Ishikawa (cell line): ENCODE measurements around the gene ADH7.
A peak's percentile ranks its signal among the peaks of the same experiment; 100 is the strongest.

Experiments
- CEBPB ChIP-seq: IDR thresholded peaks from 2 replicates; pipeline ENCODE4 v1.6.1; 2012
- CREB1 ChIP-seq: IDR thresholded peaks from 2 replicates; pipeline ENCODE4 v1.6.1; 2012; ENCODE audit warnings: low read depth
- EGR1 ChIP-seq: IDR thresholded peaks from 2 replicates; pipeline ENCODE4 v1.6.1; 2012
- EP300 ChIP-seq: IDR thresholded peaks from 2 replicates; pipeline ENCODE4 v1.6.1; 2012; ENCODE audit warnings: borderline replicate concordance
- FOXM1 ChIP-seq: IDR thresholded peaks from 2 replicates; pipeline ENCODE4 v1.6.1; 2012; ENCODE audit warnings: low read depth, borderline replicate concordance
- MAX ChIP-seq: IDR thresholded peaks from 2 replicates; pipeline ENCODE4 v1.6.1; 2012
- NFIC ChIP-seq: IDR thresholded peaks from 2 replicates; pipeline ENCODE4 v1.6.1; 2012
- RAD21 ChIP-seq: IDR thresholded peaks from 2 replicates; pipeline ENCODE4 v1.6.1; 2012; ENCODE audit warnings: low read depth
- REST ChIP-seq: IDR thresholded peaks from 2 replicates; pipeline ENCODE4 v1.6.1; 2012; ENCODE audit warnings: low read depth, mild to moderate bottlenecking
- TAF1 ChIP-seq: IDR thresholded peaks from 2 replicates; pipeline ENCODE4 v1.6.1; 2012; ENCODE audit warnings: low read depth, mild to moderate bottlenecking
- TCF12 ChIP-seq: IDR thresholded peaks from 2 replicates; pipeline ENCODE4 v1.6.1; 2012; ENCODE audit warnings: low read depth
- TEAD4 ChIP-seq: IDR thresholded peaks from 2 replicates; pipeline ENCODE4 v1.6.1; 2012
- USF1 ChIP-seq: IDR thresholded peaks from 2 replicates; pipeline ENCODE4 v1.6.1; 2012
- YY1 ChIP-seq: IDR thresholded peaks from 2 replicates; pipeline ENCODE4 v1.6.1; 2012; ENCODE audit warnings: low read depth
- ZBTB7A ChIP-seq: IDR thresholded peaks from 2 replicates; pipeline ENCODE4 v1.6.1; 2012; ENCODE audit warnings: low read depth

The ADH7 gene

GRCh38 chr4:99467887-99468286 lies 32.7 kb upstream of the ADH7 start:
- TF ChIP-seq MAX (no peak), RAD21 (no peak), FOXM1 (no peak), EGR1 (no peak), YY1 (no peak), EP300 (no peak)

GRCh38 chr4:99463566-99463965 lies 28.4 kb upstream of the ADH7 start:
- TF ChIP-seq ZBTB7A (no peak), TEAD4 (no peak), USF1 (no peak), TAF1 (no peak), YY1 (no peak), TCF12 (no peak), EP300 (no peak), MAX (no peak), RAD21 (no peak), FOXM1 (no peak)

- no peak for TF ChIP-seq CREB1
- TF ChIP-seq MAX = no peak
- peak; percentile 98 for TF ChIP-seq RAD21
- TF ChIP-seq ZBTB7A = no peak
- no peak for TF ChIP-seq TCF12
Observed at GRCh38 chr4:99462875-99463464, 27.8 kb upstream of the ADH7 start.

GRCh38 chr4:99461623-99462401 lies 26.7 kb upstream of the ADH7 start:
- TF ChIP-seq TAF1 = no peak
- no peak for TF ChIP-seq ZBTB7A
- TF ChIP-seq MAX = no peak
- no peak for TF ChIP-seq RAD21
- no peak for TF ChIP-seq YY1
- TF ChIP-seq CEBPB = no peak
- TF ChIP-seq FOXM1 = no peak
- no peak for TF ChIP-seq TEAD4
- no peak for TF ChIP-seq CREB1
- TF ChIP-seq REST = no peak
- no peak for TF ChIP-seq NFIC
- TF ChIP-seq TCF12 = no peak
- TF ChIP-seq USF1 = no peak
- TF ChIP-seq EP300 = no peak
- no peak for TF ChIP-seq EGR1

GRCh38 chr4:99459546-99460042 lies 24.5 kb upstream of the ADH7 start:
- TF ChIP-seq TEAD4 (no peak), EGR1 (no peak), ZBTB7A (no peak), NFIC (no peak), CEBPB (no peak), TCF12 (no peak), EP300 (no peak), TAF1 (no peak), MAX (no peak), YY1 (no peak), USF1 (no peak), RAD21 (no peak), FOXM1 (no peak)

GRCh38 chr4:99458911-99459447 lies 23.8 kb upstream of the ADH7 start:
- TF ChIP-seq CEBPB = peak; percentile 61
- peak; percentile 58; the same call in 1 of the 2 replicates for TF ChIP-seq EP300
- no peak for TF ChIP-seq ZBTB7A
